Fibroblast of lung (primary cell): ENCODE data around the gene CELSR3. TPM values are rescaled to one million over a fixed set of nuclear protein-coding genes. Genes with fewer than 3 reads are reported as not detected.

Experiments
- DNase-seq, 2 donors: peaks; one replicate each; pipeline versions ENCODE4 v3.0.0 to v3.0.0-alpha.2; 2010; ENCODE audit warnings: low read depth in 2 of 2
- H2AFZ ChIP-seq: 2 replicates; pipeline ENCODE4 v1.5.1; 2012; ENCODE audit warnings: low read length, control low read depth, inconsistent platforms
- H3K27ac ChIP-seq: 2 replicates; pipeline ENCODE4 v1.5.1; 2011; ENCODE audit warnings: low read length, control low read depth; ENCODE audit not compliant: insufficient read depth
- H3K27me3 ChIP-seq: 2 replicates; pipeline ENCODE4 v1.5.1; 2011; ENCODE audit warnings: mild to moderate bottlenecking, low read length; ENCODE audit not compliant: control insufficient read depth, insufficient read depth
- H3K36me3 ChIP-seq: 2 replicates; pipeline ENCODE4 v1.5.1; 2011; ENCODE audit warnings: low read length; ENCODE audit not compliant: control insufficient read depth, insufficient read depth
- H3K4me1 ChIP-seq: 2 replicates; pipeline ENCODE4 v1.5.1; 2011; ENCODE audit warnings: low read length; ENCODE audit not compliant: control insufficient read depth, insufficient read depth; ENCODE audit errors: extremely low read depth
- H3K4me2 ChIP-seq: 2 replicates; pipeline ENCODE4 v1.5.1; 2011; ENCODE audit warnings: low read length, control low read depth; ENCODE audit not compliant: insufficient read depth; ENCODE audit errors: extremely low read depth
- H3K4me3 ChIP-seq, 4 experiments: fragments of 200-600 bp in 1 of 4; sonication (generic) in 1 of 4; replicated peaks in 1 of 4; 2 replicates each; pipeline ENCODE4 v1.5.1; 2011 to 2016; ENCODE audit warnings: low read length in 4 of 4, low read depth in 3 of 4, mild to moderate bottlenecking in 3 of 4, control low read depth in 2 of 4, inconsistent platforms in 1 of 4, mixed read lengths in 1 of 4; ENCODE audit not compliant: insufficient read depth in 1 of 4; ENCODE audit errors: control extremely low read depth in 1 of 4
- H3K79me2 ChIP-seq: 2 replicates; pipeline ENCODE4 v1.5.1; 2012; ENCODE audit warnings: mild to moderate bottlenecking, low read length, inconsistent platforms; ENCODE audit not compliant: control insufficient read depth, insufficient read depth
- H3K9ac ChIP-seq: 2 replicates; pipeline ENCODE4 v1.5.1; 2011; ENCODE audit warnings: mild to moderate bottlenecking, low read length, control low read depth; ENCODE audit not compliant: insufficient read depth
- H3K9me3 ChIP-seq: 2 replicates; pipeline ENCODE4 v1.5.1; 2012; ENCODE audit warnings: low read depth, low read length; ENCODE audit not compliant: control insufficient read depth, insufficient read depth
- H4K20me1 ChIP-seq: 2 replicates; pipeline ENCODE4 v1.5.1; 2011; ENCODE audit warnings: low read length; ENCODE audit not compliant: control insufficient read depth, insufficient read depth; ENCODE audit errors: extremely low read depth
- EZH2 ChIP-seq: IDR thresholded peaks from 2 replicates; pipeline ENCODE4 v1.5.1; 2012; ENCODE audit warnings: low read length, control low read depth, mild to moderate bottlenecking; ENCODE audit errors: missing control alignments
- polyA plus RNA-seq, 2 donors: library from polyadenylated mRNA; depleted of rRNA in 1 of 2; stranded (reverse) in 1 of 2; unstranded in 1 of 2; fragments of >200 nt; gene quantifications; 2 replicates each; pipeline ENCODE4 v1.2.1, GENCODE V29; 2011 to 2012; ENCODE audit warnings: missing spikeins in 1 of 2
- total RNA-seq: library from RNA; depleted of rRNA; stranded (reverse); fragments of >200 nt; gene quantifications from 2 replicates; pipeline ENCODE4 v1.2.1, GENCODE V29; 2014
- TF ChIP-seq, protein P1 (sequence below), 2 donors: IDR thresholded peaks in 1 of 2; conservative IDR thresholded peaks in 1 of 2; 1 replicate in 1 of 2; 2 replicates in 1 of 2; pipeline ENCODE4 v1.5.1; 2011 to 2012; ENCODE audit warnings: low read length in 2 of 2, control low read depth in 1 of 2, inconsistent platforms in 1 of 2, low read depth in 1 of 2, mild to moderate bottlenecking in 1 of 2

The CELSR3 gene
- total and polyA plus RNA-seq, 2 donors (not counting 1 experiment from before 2014, with no cell fraction given) = 0.44 to 2.1 TPM

GRCh38 chr3:48624767-48625166, 37.9 kb downstream of the CELSR3 start:
- H3K36me3 ChIP-seq = peaks cover 12% of the 10 kb centered on the region

GRCh38 chr3:48623851-48624547, 38.7 kb downstream of the CELSR3 start:
- H4K20me1 ChIP-seq = no peaks in the 10 kb centered on the region
- H3K9ac ChIP-seq = no peak overlapping the region
- H3K27ac ChIP-seq = no peak overlapping the region
- DNase-seq = no peak
- H3K9me3 ChIP-seq = no peaks in the 10 kb centered on the region
- H3K4me3 ChIP-seq = no peak overlapping the region
- no peaks in the 10 kb centered on the region for H3K79me2 ChIP-seq
- H3K27me3 ChIP-seq = no peaks in the 10 kb centered on the region
- TF ChIP-seq, protein P1, sequence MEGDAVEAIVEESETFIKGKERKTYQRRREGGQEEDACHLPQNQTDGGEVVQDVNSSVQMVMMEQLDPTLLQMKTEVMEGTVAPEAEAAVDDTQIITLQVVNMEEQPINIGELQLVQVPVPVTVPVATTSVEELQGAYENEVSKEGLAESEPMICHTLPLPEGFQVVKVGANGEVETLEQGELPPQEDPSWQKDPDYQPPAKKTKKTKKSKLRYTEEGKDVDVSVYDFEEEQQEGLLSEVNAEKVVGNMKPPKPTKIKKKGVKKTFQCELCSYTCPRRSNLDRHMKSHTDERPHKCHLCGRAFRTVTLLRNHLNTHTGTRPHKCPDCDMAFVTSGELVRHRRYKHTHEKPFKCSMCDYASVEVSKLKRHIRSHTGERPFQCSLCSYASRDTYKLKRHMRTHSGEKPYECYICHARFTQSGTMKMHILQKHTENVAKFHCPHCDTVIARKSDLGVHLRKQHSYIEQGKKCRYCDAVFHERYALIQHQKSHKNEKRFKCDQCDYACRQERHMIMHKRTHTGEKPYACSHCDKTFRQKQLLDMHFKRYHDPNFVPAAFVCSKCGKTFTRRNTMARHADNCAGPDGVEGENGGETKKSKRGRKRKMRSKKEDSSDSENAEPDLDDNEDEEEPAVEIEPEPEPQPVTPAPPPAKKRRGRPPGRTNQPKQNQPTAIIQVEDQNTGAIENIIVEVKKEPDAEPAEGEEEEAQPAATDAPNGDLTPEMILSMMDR (conservative IDR thresholded peaks at IDR 0.05 in 1 of 2, IDR thresholded peaks at IDR 0.05 in 1 of 2; ENCODE audit: low read depth in 1 of 2, low read length in 2 of 2) = no peak
- no peak for TF ChIP-seq EZH2
- H3K4me1 ChIP-seq = no peaks in the 10 kb centered on the region
- no peak overlapping the region for H2AFZ ChIP-seq
- H3K4me2 ChIP-seq = no peak overlapping the region
- peaks cover 12% of the 10 kb centered on the region for H3K36me3 ChIP-seq

More at GRCh38 chr3:48624767-48625166, 37.9 kb downstream of the CELSR3 start:
- Histone ChIP-seq H3K27ac (no peak overlapping the region), H3K27me3 (no peaks in the 10 kb centered on the region), H2AFZ (no peak overlapping the region), H3K4me2 (no peak overlapping the region), H4K20me1 (no peaks in the 10 kb centered on the region), H3K4me1 (no peaks in the 10 kb centered on the region), H3K4me3 (no peak overlapping the region), H3K9me3 (no peaks in the 10 kb centered on the region), H3K79me2 (no peaks in the 10 kb centered on the region), H3K9ac (no peak overlapping the region)
- TF ChIP-seq EZH2 = no peak
- TF ChIP-seq, protein P1 (conservative IDR thresholded peaks at IDR 0.05 in 1 of 2, IDR thresholded peaks at IDR 0.05 in 1 of 2; ENCODE audit: low read depth in 1 of 2, low read length in 2 of 2) = no peak
- no peak for DNase-seq

GRCh38 chr3:48621461-48621869, 41.2 kb downstream of the CELSR3 start, which contains the start of gene TMEM89:
TSS of gene TMEM89 (minus strand) at chr3:48621769. CDS start at chr3:48621756, 13 bp downstream.
- Histone ChIP-seq H3K27ac (no peak within 1 kb of the TSS), H4K20me1 (no peaks in the 10 kb centered on the region), H3K36me3 (peaks cover 7% of the 10 kb centered on the region), H3K4me3 (no peak within 1 kb of the TSS), H3K9me3 (no peaks in the 10 kb centered on the region), H3K27me3 (no peaks in the 10 kb centered on the region), H3K79me2 (no peaks in the 10 kb centered on the region), H3K9ac (no peak within 1 kb of the TSS), H2AFZ (no peak within 1 kb of the TSS), H3K4me2 (no peak within 1 kb of the TSS), H3K4me1 (no peaks in the 10 kb centered on the region)
- DNase-seq = no peak
- TF ChIP-seq, protein P1 (conservative IDR thresholded peaks at IDR 0.05 in 1 of 2, IDR thresholded peaks at IDR 0.05 in 1 of 2; ENCODE audit: low read depth in 1 of 2, low read length in 2 of 2) = no peak
- no peak for TF ChIP-seq EZH2
